Measurements from ENCODE around the gene NAGLU. TPM values are rescaled to one million over a fixed set of nuclear protein-coding genes. Genes with fewer than 3 reads are reported as not detected.

The NAGLU gene
- total RNA-seq (10 to 100 TPM in 8 of 9 donors, 1 to 10 TPM in 1; 8.4 to 22.0 (median 12.5) TPM), polyA plus RNA-seq (10 to 100 TPM; 10.4 to 19.1 TPM)
- long read RNA-seq, donor 1, transcript NAGLU-201 (6 exons, 2,544 nt): major isoform, 18 of 33 reads
- long read RNA-seq, donor 1, partial matches to known transcripts: 6 of 33 reads
- long read RNA-seq, donor 1, other reads (novel, unspliced or antisense): 9 of 33 reads
- long read RNA-seq, donor 2, partial matches to known transcripts: 3 of 4 reads
- long read RNA-seq, donor 2, other reads (novel, unspliced or antisense): 0 of 4 reads
- long read RNA-seq, donor 3, transcript NAGLU-201 (6 exons, 2,544 nt): major isoform, 24 of 35 reads
- long read RNA-seq, donor 3, partial matches to known transcripts: 4 of 35 reads
- long read RNA-seq, donor 3, other reads (novel, unspliced or antisense): 6 of 35 reads

- Histone ChIP-seq H3K4me1 (peaks cover 9 to 37% (median 22%) of the 10 kb centered on the region in 12 donors), H3K27me3 (no peaks in the 10 kb centered on the region), H3K9me3 (no peaks in the 10 kb centered on the region), H3K27ac (peak within 1 kb of the TSS; percentile 28 to 97 (median 86)), H3K36me3 (peaks cover 0 to 28% (median 21%) of the 10 kb centered on the region in 9 donors), H3K4me3 (peak within 1 kb of the TSS; percentile 26 to 81 (median 72))
- intact Hi-C loops (cut with DNase I): no loop called here
- ATAC-seq: peak; percentile 83 to 95 (median 90)
- TF ChIP-seq CTCF (IDR thresholded peaks at IDR 0.05) (peak in 1 of 12 donors; percentile 9), POLR2A (IDR thresholded peaks at IDR 0.05) (peak in 1 of 2 donors; percentile 72)
- 0 to 4% (median 1%) methylated on average over 5 to 40 of the region's 40 CpGs for WGBS, 4 donors
- DNase-seq: peak; percentile 97 to 99 (median 98)
Observed at GRCh38 chr17:42536048-42536371, at the start of gene NAGLU. Gene NAGLU (plus strand): TSS chr17:42536241. CDS start chr17:42536273, 32 bp downstream.

- Histone ChIP-seq H3K9me3 (no peaks in the 10 kb centered on the region), H3K27me3 (no peaks in the 10 kb centered on the region), H3K27ac (no peak overlapping the region), H3K4me3 (no peak overlapping the region), H3K4me1 (peaks cover 0 to 8% (median 0%) of the 10 kb centered on the region in 12 donors), H3K36me3 (peaks cover 0 to 100% (median 100%) of the 10 kb centered on the region in 9 donors)
- WGBS, 4 donors: 75 to 93% (median 85%) methylated on average over 1 of the region's 1 CpG
- ATAC-seq (no peak), DNase-seq (no peak)
- intact Hi-C loops (cut with DNase I): loop anchor here in 1 of 10 donors (2.0 kb wide), 1 partner anchor 13 kb away; no protein-coding TSS in a partner anchor
- no peak for TF ChIP-seq POLR2A (IDR thresholded peaks at IDR 0.05)
- TF ChIP-seq CTCF (IDR thresholded peaks at IDR 0.05): no peak
Observed at GRCh38 chr17:42488032-42488431, 48.0 kb upstream of the NAGLU start.

GRCh38 chr17:42493319-42493718 lies 42.7 kb upstream of the NAGLU start:
- ATAC-seq (no peak), DNase-seq (no peak)
- 60 to 74% (median 69%) methylated on average over 3 of the region's 3 CpGs for WGBS, 4 donors
- intact Hi-C loops (cut with DNase I): no loop called here
- H3K4me3 ChIP-seq: no peak overlapping the region
- no peak overlapping the region for H3K27ac ChIP-seq
- TF ChIP-seq CTCF (IDR thresholded peaks at IDR 0.05) (no peak), POLR2A (IDR thresholded peaks at IDR 0.05) (no peak)
- peaks cover 0 to 100% (median 99%) of the 10 kb centered on the region in 9 donors for H3K36me3 ChIP-seq
- peaks cover 0 to 9% (median 0%) of the 10 kb centered on the region in 12 donors for H3K4me1 ChIP-seq
- no peaks in the 10 kb centered on the region for H3K9me3 ChIP-seq
- no peaks in the 10 kb centered on the region for H3K27me3 ChIP-seq

GRCh38 chr17:42494673-42495072 lies 41.4 kb upstream of the NAGLU start:
- no peak for ATAC-seq
- Histone ChIP-seq H3K4me3 (no peak overlapping the region), H3K9me3 (no peaks in the 10 kb centered on the region), H3K27ac (no peak overlapping the region), H3K27me3 (no peaks in the 10 kb centered on the region), H3K36me3 (peaks cover 0 to 100% (median 99%) of the 10 kb centered on the region in 9 donors), H3K4me1 (peaks cover 0 to 9% (median 0%) of the 10 kb centered on the region in 12 donors)
- no peak for DNase-seq
- intact Hi-C loops (cut with DNase I): loop anchor here in 1 of 10 donors (2.0 kb wide), 1 partner anchor 14 kb away; no protein-coding TSS in a partner anchor
- WGBS, 4 donors: 56 to 88% (median 86%) methylated on average over 4 of the region's 4 CpGs
- TF ChIP-seq POLR2A (IDR thresholded peaks at IDR 0.05) (no peak), CTCF (IDR thresholded peaks at IDR 0.05) (no peak)

Measured in heart left ventricle (tissue), 16 donors.